HCT116 (cell line): Measurements from ENCODE around the gene SLC35F1. TPM values are rescaled to one million over a fixed set of nuclear protein-coding genes. Genes with fewer than 3 reads are reported as not detected.

Experiments used
- ATAC-seq: fragments of 200-7000 bp; cut with Tn5 transposase; 2 replicates; pipeline ENCODE4 v1.9.1; 2020; ENCODE audit warnings: mild to moderate bottlenecking, moderate library complexity
- BruUV-seq: library from RNA; stranded (reverse); fragments of 400-500 nt; replicated peaks from 2 replicates; lab custom pipeline; 2021; lab: Mats Ljungman, UMichigan
- CTCF ChIA-PET: fragments of 300-600 bp; sonication (Branson Sonifier 250); formaldehyde crosslinking; loops from one replicate; lab custom pipeline; 2021; ENCODE audit warnings: antibody characterized with exemption; lab: Charles Lee
- POLR2A ChIA-PET: fragments of 300-600, 350-600 bp; sonication (Branson Sonifier 250); formaldehyde crosslinking; loops from one replicate; lab custom pipeline; 2021; ENCODE audit warnings: antibody characterized with exemption; lab: Charles Lee
- RAD21 ChIA-PET, 2 experiments: fragments of 300-600 bp; sonication (Branson Sonifier 250); formaldehyde crosslinking; loops; one replicate each; lab custom pipeline; 2023; ENCODE audit warnings: low total read pairs in 2 of 2; ENCODE audit not compliant: uncharacterized antibody in 2 of 2, unreplicated experiment in 2 of 2, low non-redundant PET in 1 of 2; lab: Charles Lee
- DNase-seq: peaks from one replicate; pipeline ENCODE4 v3.0.0-alpha.2; 2010; ENCODE audit warnings: low read depth, low spot score
- H2AFZ ChIP-seq: fragments of 200-600 bp; shearing (Covaris generic), sonication (generic); 2 replicates; pipeline ENCODE4 v1.6.1; 2017; ENCODE audit warnings: low read depth, mixed run types, mixed read lengths, antibody characterized with exemption, low read length; ENCODE audit not compliant: poor library complexity, severe bottlenecking
- H3K27ac ChIP-seq: 2 replicates; pipeline ENCODE4 v1.5.1; 2012; ENCODE audit warnings: low read depth, low read length
- H3K27me3 ChIP-seq: fragments of 200-600 bp; sonication (generic); 2 replicates; pipeline ENCODE4 v1.6.1; 2016; ENCODE audit warnings: mixed run types, low read length, mixed read lengths; ENCODE audit not compliant: insufficient read depth
- H3K36me3 ChIP-seq, 2 experiments: fragments of 200-500 bp in 1 of 2; fragments of 200-600 bp in 1 of 2; sonication (Bioruptor generic) in 1 of 2; sonication (generic) in 1 of 2; 2 replicates each; pipeline versions ENCODE4 v1.5.1 to v1.6.1; 2014 to 2016; ENCODE audit warnings: low read length in 2 of 2, inconsistent platforms in 1 of 2, mixed read lengths in 1 of 2, mixed run types in 1 of 2; ENCODE audit not compliant: insufficient read depth in 2 of 2, control insufficient read depth in 1 of 2
- H3K4me1 ChIP-seq, 2 experiments: fragments of 200-600 bp in 1 of 2; sonication (generic) in 1 of 2; 2 replicates each; pipeline versions ENCODE4 v1.5.1 to v1.6.1; 2012 to 2017; ENCODE audit warnings: low read length in 2 of 2, inconsistent platforms in 1 of 2, mild to moderate bottlenecking in 1 of 2, mixed read lengths in 1 of 2, mixed run types in 1 of 2, moderate library complexity in 1 of 2; ENCODE audit not compliant: insufficient read depth in 2 of 2, control insufficient read depth in 1 of 2
- H3K4me2 ChIP-seq: fragments of 200-600 bp; sonication (generic); 2 replicates; pipeline ENCODE4 v1.6.1; 2017; ENCODE audit warnings: mixed run types, low read length, mixed read lengths
- H3K4me3 ChIP-seq, 2 experiments: fragments of 200-600 bp in 1 of 2; sonication (generic) in 1 of 2; replicated peaks in 1 of 2; 2 replicates each; pipeline ENCODE4 v1.5.1; 2011 to 2016; ENCODE audit warnings: low read length in 2 of 2, control low read depth in 1 of 2, low read depth in 1 of 2, mild to moderate bottlenecking in 1 of 2, mixed read lengths in 1 of 2, mixed run types in 1 of 2
- H3K79me2 ChIP-seq: fragments of 200-600 bp; sonication (generic); 2 replicates; pipeline ENCODE4 v1.6.1; 2017; ENCODE audit warnings: mild to moderate bottlenecking, mixed run types, low read length, moderate library complexity, mixed read lengths; ENCODE audit not compliant: insufficient read depth
- H3K9ac ChIP-seq: fragments of 200-600 bp; sonication (generic); 2 replicates; pipeline ENCODE4 v1.6.1; 2016; ENCODE audit warnings: low read length, mixed read lengths
- H3K9me2 ChIP-seq: fragments of 200-600 bp; sonication (generic), shearing (Covaris generic); 2 replicates; pipeline ENCODE4 v1.6.1; 2017; ENCODE audit warnings: mixed run types, mild to moderate bottlenecking, moderate library complexity; ENCODE audit not compliant: insufficient read depth
- H3K9me3 ChIP-seq, 2 experiments: fragments of 200-500 bp in 1 of 2; fragments of 200-600 bp in 1 of 2; sonication (Bioruptor generic) in 1 of 2; sonication (generic) in 1 of 2; 2 replicates each; pipeline ENCODE4 v1.6.1; 2014 to 2017; ENCODE audit warnings: low read length in 2 of 2, mixed read lengths in 2 of 2, inconsistent platforms in 1 of 2, low read depth in 1 of 2, mild to moderate bottlenecking in 1 of 2, mixed run types in 1 of 2, moderate library complexity in 1 of 2; ENCODE audit not compliant: control insufficient read depth in 1 of 2, insufficient read depth in 1 of 2
- H4K20me1 ChIP-seq: fragments of 200-600 bp; sonication (generic), shearing (Covaris generic); 2 replicates; pipeline ENCODE4 v1.6.1; 2017; ENCODE audit warnings: mixed run types, mild to moderate bottlenecking, moderate library complexity; ENCODE audit not compliant: insufficient read depth
- CBX3 ChIP-seq: IDR thresholded peaks from 2 replicates; pipeline ENCODE4 v1.6.1; 2012; ENCODE audit warnings: low read depth
- CEBPB ChIP-seq: IDR thresholded peaks from 2 replicates; pipeline ENCODE4 v1.6.1; 2012; ENCODE audit warnings: low read depth
- EGR1 ChIP-seq: IDR thresholded peaks from 2 replicates; pipeline ENCODE4 v1.6.1; 2012; ENCODE audit warnings: low read depth
- ELF1 ChIP-seq: IDR thresholded peaks from 2 replicates; pipeline ENCODE4 v1.6.1; 2012; ENCODE audit warnings: low read depth, borderline replicate concordance
- EZH2phosphoT487 ChIP-seq: fragments of 200-600 bp; IDR thresholded peaks from 2 replicates; pipeline ENCODE4 v1.6.1; 2018; ENCODE audit warnings: antibody characterized with exemption, borderline replicate concordance
- MAX ChIP-seq: IDR thresholded peaks from 2 replicates; pipeline ENCODE4 v1.6.1; 2012
- POLR2A ChIP-seq: IDR thresholded peaks from 2 replicates; pipeline ENCODE4 v1.7.0; 2011; ENCODE audit warnings: borderline replicate concordance; ENCODE audit not compliant: insufficient read depth, insufficient read length; ENCODE audit errors: extremely low read depth
- POLR2AphosphoS5 ChIP-seq: IDR thresholded peaks from 2 replicates; pipeline ENCODE4 v1.6.1; 2011; ENCODE audit warnings: mild to moderate bottlenecking, low read depth, low read length, moderate library complexity
- SIN3A ChIP-seq: IDR thresholded peaks from 2 replicates; pipeline ENCODE4 v1.6.1; 2012; ENCODE audit warnings: low read depth
- SRF ChIP-seq: IDR thresholded peaks from 2 replicates; pipeline ENCODE4 v1.6.1; 2012; ENCODE audit warnings: low read depth
- ZBTB33 ChIP-seq: IDR thresholded peaks from 2 replicates; pipeline ENCODE4 v1.6.1; 2011; ENCODE audit warnings: mild to moderate bottlenecking, low read length, moderate library complexity; ENCODE audit not compliant: insufficient replicate concordance; ENCODE audit errors: extremely low read depth
- ZFX ChIP-seq: fragments of 450-650 bp; IDR thresholded peaks from 2 replicates; pipeline ENCODE4 v1.6.1; 2017
- ZNF274 ChIP-seq: fragments of 200-500 bp; sonication (Bioruptor generic); IDR thresholded peaks from 2 replicates; pipeline ENCODE4 v1.6.1; 2014; ENCODE audit warnings: mild to moderate bottlenecking, low read depth, low read length, inconsistent platforms
- intact Hi-C: fragments of 100-400 bp; cut with micrococcal nuclease; formaldehyde crosslinking; loops from 2 replicates; pipeline ENCODE4 v1.10.0; 2022
- total RNA-seq: library from RNA; stranded (reverse); gene quantifications from one replicate; pipeline ENCODE4 v1.2.1, GENCODE V29; 2021; ENCODE audit not compliant: unreplicated experiment
- TF ChIP-seq, protein P1 (sequence below): IDR thresholded peaks from 2 replicates; pipeline ENCODE4 v1.6.1; 2012; ENCODE audit warnings: low read depth

SLC35F1 gene
- total RNA-seq, 1 experiment from 2014 or later, result 0.07 TPM

DNA sequence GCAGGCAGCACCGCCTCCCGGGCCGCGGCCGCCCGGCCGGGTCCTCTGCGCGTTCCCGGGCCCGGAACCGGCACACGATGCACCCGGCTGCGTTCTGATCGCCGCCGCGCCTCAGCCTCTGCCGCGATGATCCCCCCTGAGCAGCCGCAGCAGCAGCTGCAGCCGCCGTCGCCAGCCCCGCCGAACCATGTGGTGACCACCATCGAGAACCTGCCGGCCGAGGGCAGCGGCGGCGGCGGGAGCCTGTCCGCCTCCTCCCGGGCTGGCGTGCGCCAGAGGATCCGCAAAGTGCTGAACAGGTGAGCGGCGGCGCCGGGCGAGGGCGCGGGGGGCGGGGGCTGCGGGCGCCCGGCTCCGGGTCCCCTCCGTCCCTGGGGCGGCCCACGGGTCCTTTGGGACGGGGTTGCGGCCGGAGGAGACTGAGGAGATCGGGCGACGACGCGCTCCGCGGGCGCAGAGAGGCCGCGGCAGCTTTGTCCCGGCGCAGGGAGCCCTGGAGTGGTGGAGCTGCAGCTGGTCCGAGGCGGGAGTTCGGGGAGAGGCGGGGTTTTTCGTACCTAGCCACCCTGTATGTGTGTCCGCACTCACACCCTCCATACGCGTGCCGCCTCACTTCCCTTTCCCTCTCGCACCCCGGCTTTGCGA is 659 bp downstream of the SLC35F1 start:
- Histone ChIP-seq H3K4me2 (no peak overlapping the region), H2AFZ (no peak overlapping the region), H4K20me1 (no peaks in the 10 kb centered on the region), H3K9me2 (no peaks in the 10 kb centered on the region), H3K9me3 (no peaks in the 10 kb centered on the region), H3K36me3 (no peaks in the 10 kb centered on the region), H3K4me1 (no peaks in the 10 kb centered on the region), H3K27ac (no peak overlapping the region), H3K27me3 (0 out of 2 replicates have a peak, but pooled peaks cover 5% of the 10 kb centered on the region), H3K4me3 (no peak overlapping the region), H3K9ac (no peak overlapping the region), H3K79me2 (no peaks in the 10 kb centered on the region)
- POLR2A ChIA-PET, result no interaction called here
- no peak for ATAC-seq
- intact Hi-C loops, result no loop called here
- no peak for DNase-seq
- CTCF ChIA-PET, result no interaction called here
- TF ChIP-seq ZNF274 (no peak), EZH2phosphoT487 (no peak), CEBPB (no peak), ZBTB33 (no peak), EGR1 (no peak), MAX (no peak), POLR2AphosphoS5 (no peak), CBX3 (no peak), POLR2A (no peak), SRF (no peak), SIN3A (no peak), ZFX (no peak), ELF1 (no peak)
- TF ChIP-seq, protein P1, sequence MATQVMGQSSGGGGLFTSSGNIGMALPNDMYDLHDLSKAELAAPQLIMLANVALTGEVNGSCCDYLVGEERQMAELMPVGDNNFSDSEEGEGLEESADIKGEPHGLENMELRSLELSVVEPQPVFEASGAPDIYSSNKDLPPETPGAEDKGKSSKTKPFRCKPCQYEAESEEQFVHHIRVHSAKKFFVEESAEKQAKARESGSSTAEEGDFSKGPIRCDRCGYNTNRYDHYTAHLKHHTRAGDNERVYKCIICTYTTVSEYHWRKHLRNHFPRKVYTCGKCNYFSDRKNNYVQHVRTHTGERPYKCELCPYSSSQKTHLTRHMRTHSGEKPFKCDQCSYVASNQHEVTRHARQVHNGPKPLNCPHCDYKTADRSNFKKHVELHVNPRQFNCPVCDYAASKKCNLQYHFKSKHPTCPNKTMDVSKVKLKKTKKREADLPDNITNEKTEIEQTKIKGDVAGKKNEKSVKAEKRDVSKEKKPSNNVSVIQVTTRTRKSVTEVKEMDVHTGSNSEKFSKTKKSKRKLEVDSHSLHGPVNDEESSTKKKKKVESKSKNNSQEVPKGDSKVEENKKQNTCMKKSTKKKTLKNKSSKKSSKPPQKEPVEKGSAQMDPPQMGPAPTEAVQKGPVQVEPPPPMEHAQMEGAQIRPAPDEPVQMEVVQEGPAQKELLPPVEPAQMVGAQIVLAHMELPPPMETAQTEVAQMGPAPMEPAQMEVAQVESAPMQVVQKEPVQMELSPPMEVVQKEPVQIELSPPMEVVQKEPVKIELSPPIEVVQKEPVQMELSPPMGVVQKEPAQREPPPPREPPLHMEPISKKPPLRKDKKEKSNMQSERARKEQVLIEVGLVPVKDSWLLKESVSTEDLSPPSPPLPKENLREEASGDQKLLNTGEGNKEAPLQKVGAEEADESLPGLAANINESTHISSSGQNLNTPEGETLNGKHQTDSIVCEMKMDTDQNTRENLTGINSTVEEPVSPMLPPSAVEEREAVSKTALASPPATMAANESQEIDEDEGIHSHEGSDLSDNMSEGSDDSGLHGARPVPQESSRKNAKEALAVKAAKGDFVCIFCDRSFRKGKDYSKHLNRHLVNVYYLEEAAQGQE, result no peak
- no TSS peak for BruUV-seq
- RAD21 ChIA-PET, result no interaction called here
